K562 (cell line): Measurements from ENCODE around the gene PDZRN4. TPM values are rescaled to one million over a fixed set of nuclear protein-coding genes. Genes with fewer than 3 reads are reported as not detected.

Experiments
- ATAC-seq: fragments of 200-7000 bp; cut with Tn5 transposase; 3 replicates; pipeline ENCODE4 v1.9.1; 2020; ENCODE audit warnings: moderate library complexity
- BruUV-seq: library from RNA; stranded (reverse); fragments of 400-500 nt; replicated peaks from 2 replicates; lab custom pipeline; 2021; lab: Mats Ljungman, UMichigan
- CTCF ChIA-PET: fragments of 300-600 bp; formaldehyde crosslinking; extraction: SDS; loops from one replicate; lab custom pipeline; 2021; ENCODE audit warnings: low intra/inter-chr PET ratio; lab: Yijun Ruan, JAX
- POLR2A ChIA-PET: fragments of 300-600, 350-650 bp; sonication (Branson Sonifier 250); formaldehyde crosslinking; extraction: SDS; loops from one replicate; lab custom pipeline; 2021; ENCODE audit warnings: antibody characterized with exemption, inconsistent platforms; lab: Yijun Ruan, JAX
- DNase-seq, 4 experiments: peaks; one replicate each; pipeline versions ENCODE4 v3.0.0 to v3.0.0-alpha.2; 2011 to 2018; ENCODE audit warnings: low spot score in 3 of 4, mixed read lengths in 3 of 4; ENCODE audit errors: extremely low read depth in 1 of 4
- FAIRE-seq: peaks from 2 replicates; lab custom pipeline; 2011; peaks lifted over from hg19 to GRCh38; lab: Jason Lieb, UNC
- H2AFZ ChIP-seq: 2 replicates; pipeline ENCODE4 v1.6.0; 2011; ENCODE audit warnings: low read depth, low read length, control low read depth, inconsistent platforms
- H3K27ac ChIP-seq: fragments of 200-600 bp; 3 replicates; pipeline ENCODE4 v1.8.0; 2011; ENCODE audit warnings: low read depth, mild to moderate bottlenecking, control low read depth, inconsistent platforms, low read length, moderate library complexity, mixed read lengths; ENCODE audit errors: extremely low read depth
- H3K27me3 ChIP-seq, 2 experiments: fragments of 300-600 bp in 1 of 2; 2 replicates in 1 of 2; 3 replicates in 1 of 2; pipeline versions ENCODE4 v1.6.0 to v1.8.0; 2011; ENCODE audit warnings: inconsistent platforms in 2 of 2, low read length in 2 of 2, mild to moderate bottlenecking in 1 of 2, mixed read lengths in 1 of 2, moderate library complexity in 1 of 2; ENCODE audit not compliant: control insufficient read depth in 2 of 2, insufficient read depth in 2 of 2
- H3K36me3 ChIP-seq: fragments of 300-600 bp; 3 replicates; pipeline ENCODE4 v1.8.0; 2011; ENCODE audit warnings: mild to moderate bottlenecking, low read length, inconsistent platforms; ENCODE audit not compliant: control insufficient read depth, insufficient read depth
- H3K4me1 ChIP-seq, 2 experiments: fragments of 200-600 bp in 1 of 2; replicated peaks in 1 of 2; 2 replicates in 1 of 2; 3 replicates in 1 of 2; pipeline versions ENCODE4 v1.5.1 to v1.8.0; 2011; ENCODE audit warnings: inconsistent platforms in 2 of 2, low read length in 2 of 2, mild to moderate bottlenecking in 1 of 2, mixed read lengths in 1 of 2, moderate library complexity in 1 of 2; ENCODE audit not compliant: control insufficient read depth in 2 of 2, insufficient read depth in 2 of 2
- H3K4me2 ChIP-seq: 2 replicates; pipeline ENCODE4 v1.6.1; 2011; ENCODE audit warnings: low read length, control low read depth, inconsistent platforms, mixed read lengths; ENCODE audit not compliant: insufficient read depth
- H3K4me3 ChIP-seq: fragments of 200-600 bp; sonication (generic), shearing (Covaris generic); 2 replicates; pipeline ENCODE4 v1.5.1; 2016; ENCODE audit warnings: control low read depth, inconsistent platforms
- H3K79me2 ChIP-seq: fragments of 200-600 bp; 3 replicates; pipeline ENCODE4 v1.8.0; 2011; ENCODE audit warnings: low read length, inconsistent platforms; ENCODE audit not compliant: control insufficient read depth, insufficient read depth
- H3K9ac ChIP-seq, 2 experiments: 2 replicates each; pipeline versions ENCODE4 v1.6.0 to v1.6.1; 2011; ENCODE audit warnings: low read depth in 2 of 2, low read length in 2 of 2, control low read depth in 1 of 2, inconsistent platforms in 1 of 2, mild to moderate bottlenecking in 1 of 2, mixed read lengths in 1 of 2; ENCODE audit not compliant: insufficient read depth in 1 of 2
- H3K9me1 ChIP-seq: one replicate; pipeline ENCODE4 v1.6.0; 2011; ENCODE audit warnings: inconsistent platforms, mild to moderate bottlenecking, low read length, moderate library complexity; ENCODE audit not compliant: control insufficient read depth, insufficient read depth
- H3K9me3 ChIP-seq: replicated peaks from 2 replicates; pipeline ENCODE4 v1.5.1; 2011; ENCODE audit warnings: low read depth, low read length, inconsistent platforms; ENCODE audit not compliant: control insufficient read depth, insufficient read depth
- H4K20me1 ChIP-seq: replicated peaks from 2 replicates; pipeline ENCODE4 v1.6.1; 2011; ENCODE audit warnings: low read length, inconsistent platforms, mixed read lengths; ENCODE audit not compliant: control insufficient read depth, insufficient read depth
- BCL6 ChIP-seq: fragments of 250-450 bp; sonication (Bioruptor Pico); IDR thresholded peaks from 2 replicates; pipeline ENCODE4 v1.4.0; 2020
- BRF1 ChIP-seq: IDR thresholded peaks from 3 replicates; pipeline ENCODE4 v1.6.1; 2011; ENCODE audit warnings: borderline replicate concordance, mild to moderate bottlenecking; ENCODE audit not compliant: insufficient read length; ENCODE audit errors: extremely low read depth
- CC2D1A ChIP-seq: fragments of 450-650 bp; IDR thresholded peaks from 2 replicates; pipeline ENCODE4 v1.6.1; 2017; ENCODE audit warnings: mild to moderate bottlenecking
- DACH1 ChIP-seq: fragments of 450-650 bp; IDR thresholded peaks from 2 replicates; pipeline ENCODE4 v1.6.1; 2018; ENCODE audit not compliant: partially characterized antibody
- KLF1 ChIP-seq: fragments of 450-650 bp; IDR thresholded peaks from 2 replicates; pipeline ENCODE4 v1.6.1; 2016; ENCODE audit warnings: missing genetic modification characterization, missing compliant biosample characterization
- MCM7 ChIP-seq, 2 experiments: fragments of 450-650 bp; IDR thresholded peaks; 2 replicates each; pipeline ENCODE4 v1.6.1; 2016 to 2018
- POLR2G ChIP-seq: fragments of 200-400 bp; formaldehyde crosslinking; IDR thresholded peaks from 2 replicates; pipeline ENCODE4 v1.6.1; 2017; ENCODE audit warnings: low read depth, mild to moderate bottlenecking, antibody characterized with exemption, low read length, moderate library complexity
- RNF2 ChIP-seq: sonication (generic); IDR thresholded peaks from 2 replicates; pipeline ENCODE4 v1.6.1; 2016
- SAFB2 ChIP-seq: fragments of 200-400 bp; formaldehyde crosslinking; IDR thresholded peaks from 2 replicates; pipeline ENCODE4 v1.6.1; 2018; ENCODE audit warnings: borderline replicate concordance, low read length, low read depth, moderate library complexity; ENCODE audit not compliant: severe bottlenecking
- SIN3A ChIP-seq, 2 experiments: fragments of 150-350 bp in 1 of 2; IDR thresholded peaks; 2 replicates each; pipeline ENCODE4 v1.6.1; 2011 to 2016; ENCODE audit warnings: borderline replicate concordance in 2 of 2, low read depth in 2 of 2, low read length in 2 of 2, mild to moderate bottlenecking in 2 of 2, moderate library complexity in 2 of 2; ENCODE audit not compliant: control insufficient read depth in 1 of 2
- SP2 ChIP-seq: IDR thresholded peaks from 2 replicates; pipeline ENCODE4 v1.6.1; 2011; ENCODE audit warnings: mild to moderate bottlenecking, low read depth, low read length, moderate library complexity; ENCODE audit not compliant: poor library complexity, severe bottlenecking; ENCODE audit errors: extremely low read depth
- U2AF2 ChIP-seq: fragments of 200-400 bp; formaldehyde crosslinking; optimal IDR thresholded peaks from 2 replicates; pipeline ENCODE3; 2017; ENCODE audit warnings: low read depth, mild to moderate bottlenecking, low read length
- ZNF143 ChIP-seq: sonication (generic); formaldehyde crosslinking; IDR thresholded peaks from 2 replicates; pipeline ENCODE4 v1.9.0; 2022; ENCODE audit warnings: mild to moderate bottlenecking, missing genetic modification reagents
- ZNF174 ChIP-seq: fragments of 250-450 bp; sonication (Bioruptor Pico); IDR thresholded peaks from 2 replicates; pipeline ENCODE4 v1.4.0; 2020; ENCODE audit warnings: mild to moderate bottlenecking
- ZNF408 ChIP-seq: fragments of 250-450 bp; sonication (Bioruptor Pico); IDR thresholded peaks from 2 replicates; pipeline ENCODE4 v1.4.0; 2020; ENCODE audit warnings: low read depth, mild to moderate bottlenecking, moderate library complexity
- ZNF584 ChIP-seq: fragments of 200-800 bp; sonication (Bioruptor generic); IDR thresholded peaks from 2 replicates; pipeline ENCODE4 v1.6.1; 2016; ENCODE audit warnings: low read depth, mild to moderate bottlenecking, missing genetic modification characterization, missing compliant biosample characterization
- ZNF707 ChIP-seq: fragments of 250-450 bp; sonication (Bioruptor Pico); conservative IDR thresholded peaks from 2 replicates; pipeline ENCODE4 v1.8.0; 2022; ENCODE audit warnings: inconsistent platforms, mild to moderate bottlenecking, moderate library complexity
- ZNF780A ChIP-seq: fragments of 250-450 bp; sonication (Bioruptor Pico); IDR thresholded peaks from 2 replicates; pipeline ENCODE4 v1.5.0; 2021; ENCODE audit warnings: mild to moderate bottlenecking
- WGBS: fragments of 100-300 bp; shearing (Covaris generic); methylation state at CpG from one replicate; pipeline ENCODE4 v1.1.6; 2016; ENCODE audit warnings: low coverage, mixed read lengths; ENCODE audit not compliant: insufficient coverage; ENCODE audit errors: missing lambda C conversion rate; 5-methylcytosine and 5-hydroxymethylcytosine counted together
- in situ Hi-C: fragments of 300-500 bp; cut with MboI; formaldehyde crosslinking; loops from 4 replicates; pipeline ENCODE4 v1.15.0; 2018; ENCODE audit warnings: inconsistent platforms, mixed read lengths
- intact Hi-C: fragments of 100-400 bp; cut with micrococcal nuclease; formaldehyde crosslinking; loops from 2 replicates; pipeline ENCODE4 v1.14.2; 2022
- polyA plus RNA-seq, 8 experiments: library from polyadenylated mRNA; depleted of rRNA in 4 of 8; stranded (reverse) in 5 of 8; unstranded in 3 of 8; fragments of >200 nt; fragmentation: Nextera tagmentation in 2 of 8; fragmentation: Illumina TruSeq in 1 of 8; extraction: Ambion mirVana in 2 of 8; extraction: Trizol in 1 of 8; gene quantifications; 2 replicates each; pipeline versions ENCODE4 v1.2.1 to v1.2.3, GENCODE V29; 2011 to 2014; ENCODE audit warnings: inconsistent platforms in 1 of 8, missing spikeins in 1 of 8
- total RNA-seq, 7 experiments: library from RNA; depleted of rRNA in 6 of 7; stranded (reverse); fragments of >200 nt in 6 of 7; fragmentation: Illumina TruSeq in 2 of 7; extraction: Trizol in 2 of 7; gene quantifications; 2 replicates each; pipeline versions ENCODE4 v1.2.1 to v1.2.3, GENCODE V29; 2011 to 2021; ENCODE audit warnings: low replicate concordance in 1 of 7

Gene PDZRN4
- total and polyA plus RNA-seq, 9 of the 15 experiments (the other 6 are each of a cell fraction or from before 2014, with no cell fraction given): not detected

DNA sequence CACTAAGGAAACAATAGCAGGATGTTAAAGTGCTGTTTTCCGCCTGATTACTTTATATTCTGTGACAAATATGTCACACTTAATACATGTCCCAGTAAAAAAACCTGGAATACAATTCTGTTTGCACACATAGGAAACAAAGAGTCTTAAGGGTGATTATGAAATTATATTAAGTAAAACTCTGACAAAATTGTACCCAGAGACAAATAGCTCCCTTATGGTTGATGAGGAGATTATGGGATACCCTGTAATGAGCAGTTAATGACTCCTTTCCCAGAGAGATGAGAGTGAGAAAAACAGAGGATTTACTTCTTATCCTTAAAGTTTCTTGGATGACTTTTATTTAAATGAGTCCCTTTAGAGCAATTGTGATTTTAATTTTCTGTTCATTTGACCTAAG lies 370.6 kb downstream of the PDZRN4 start:
- DNase-seq (no peak), FAIRE-seq (no peak), ATAC-seq (no peak)
- CTCF ChIA-PET: no interaction called here
- no peaks in the 10 kb centered on the region for H3K36me3 ChIP-seq
- no peak overlapping the region for H3K4me2 ChIP-seq
- H4K20me1 ChIP-seq: no peaks in the 10 kb centered on the region
- no peaks in the 10 kb centered on the region; the same call in 1 of the 2 replicates for H3K9me3 ChIP-seq
- 0% methylated on average over 1 of the region's 1 CpG for WGBS
- intact Hi-C loops: no loop called here
- in situ Hi-C loops: no loop called here
- H3K4me3 ChIP-seq: no peak overlapping the region
- no TSS peak for BruUV-seq
- no peaks in the 10 kb centered on the region for H3K27me3 ChIP-seq
- POLR2A ChIA-PET: no interaction called here
- no peak for TF ChIP-seq U2AF2
- TF ChIP-seq ZNF174: no peak
- no peak for TF ChIP-seq RNF2
- no peak overlapping the region for H3K9ac ChIP-seq
- no peaks in the 10 kb centered on the region for H3K9me1 ChIP-seq
- H3K27ac ChIP-seq: no peak overlapping the region
- H3K79me2 ChIP-seq: no peaks in the 10 kb centered on the region
- H3K4me1 ChIP-seq: no peaks in the 10 kb centered on the region
- H2AFZ ChIP-seq: no peak overlapping the region

DNA sequence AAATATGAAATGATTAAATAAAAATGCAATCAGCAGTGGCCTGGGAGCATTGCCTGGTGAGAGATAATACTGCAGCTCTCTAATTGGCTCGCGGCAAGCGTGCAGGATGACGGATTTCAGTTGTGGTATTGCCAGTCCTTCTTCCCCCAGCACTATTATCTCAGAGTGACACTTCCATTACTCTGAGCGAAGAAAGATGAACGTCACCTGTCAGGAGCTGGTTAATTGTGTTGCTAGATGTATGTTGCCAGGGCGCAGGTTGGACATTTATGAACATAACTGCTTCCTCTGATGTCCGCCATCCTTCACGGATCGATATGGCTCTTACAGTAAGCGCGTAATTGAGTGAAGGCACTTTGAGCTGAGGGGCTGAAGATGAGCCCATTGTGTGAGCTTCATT lies 374.9 kb downstream of the PDZRN4 start:
- H4K20me1 ChIP-seq: no peaks in the 10 kb centered on the region
- no peak for DNase-seq
- no TSS peak for BruUV-seq
- H3K9me3 ChIP-seq: no peaks in the 10 kb centered on the region
- no peaks in the 10 kb centered on the region for H3K79me2 ChIP-seq
- CTCF ChIA-PET: no interaction called here
- no peak for FAIRE-seq
- H3K9ac ChIP-seq: no peak overlapping the region
- no peaks in the 10 kb centered on the region for H3K36me3 ChIP-seq
- POLR2A ChIA-PET: no interaction called here
- no peak overlapping the region for H3K4me2 ChIP-seq
- WGBS: under 1% methylated on average over 12 of the region's 12 CpGs
- H3K4me3 ChIP-seq: no peak overlapping the region
- H3K9me1 ChIP-seq: no peaks in the 10 kb centered on the region
- H3K27ac ChIP-seq: no peak overlapping the region
- intact Hi-C loops: no loop called here
- in situ Hi-C loops: no loop called here
- H3K27me3 ChIP-seq: no peaks in the 10 kb centered on the region
- no peak for ATAC-seq
- H2AFZ ChIP-seq: no peak overlapping the region
- H3K4me1 ChIP-seq: no peaks in the 10 kb centered on the region
- TF ChIP-seq SIN3A (IDR thresholded peaks at IDR 0.05; ENCODE audit: borderline replicate concordance in 2 of 2, control insufficient read depth in 1 of 2, low read depth in 2 of 2, low read length in 2 of 2) (no peak), U2AF2 (no peak), POLR2G (no peak), ZNF143 (no peak), ZNF584 (CRISPR knock-in tag) (no peak), DACH1 (no peak), ZNF408 (no peak), CC2D1A (no peak), MCM7 (IDR thresholded peaks at IDR 0.05) (no peak), SP2 (no peak), BCL6 (CRISPR knock-in tag) (no peak), KLF1 (tag) (no peak), SAFB2 (no peak), BRF1 (no peak), ZNF707 (no peak), ZNF780A (no peak)
